T-helper 17 cell (primary cell): ENCODE results near the gene KRTAP3-2. TPM values are rescaled to one million over a fixed set of nuclear protein-coding genes. Genes with fewer than 3 reads are reported as not detected.

Source experiments
- ATAC-seq: fragments of 150-1000 bp; cut with Tn5 transposase; 2 replicates; pipeline ENCODE4 v1.10.0; 2021; ENCODE audit warnings: mild to moderate bottlenecking, moderate library complexity
- DNase-seq, 3 donors: peaks; one replicate each; pipeline versions ENCODE4 v3.0.0 to v3.0.0-alpha.2; 2020 to 2021
- H3K9me3 ChIP-seq: one replicate; pipeline ENCODE4 v1.7.0; 2013; ENCODE audit warnings: low read length, mild to moderate bottlenecking; ENCODE audit not compliant: control insufficient read depth, poor library complexity, severe bottlenecking
- H3K27ac Mint-ChIP-seq: one replicate; pipeline ENCODE4 v1.8.0; 2022; ENCODE audit warnings: mild to moderate bottlenecking, moderate library complexity, mixed read lengths
- H3K27me3 Mint-ChIP-seq: one replicate; pipeline ENCODE4 v1.8.0; 2022; ENCODE audit warnings: mixed read lengths
- H3K36me3 Mint-ChIP-seq: one replicate; pipeline ENCODE4 v1.8.0; 2022; ENCODE audit warnings: low read depth, mixed read lengths
- H3K4me1 Mint-ChIP-seq: one replicate; pipeline ENCODE4 v1.8.0; 2022; ENCODE audit warnings: mild to moderate bottlenecking, mixed read lengths
- H3K4me3 Mint-ChIP-seq: one replicate; pipeline ENCODE4 v1.8.0; 2022; ENCODE audit warnings: mild to moderate bottlenecking, moderate library complexity, mixed read lengths
- total RNA-seq, 4 donors: library from RNA in 2 of 4; stranded (reverse) in 2 of 4; gene quantifications; one replicate each; pipeline ENCODE4 v1.2.3 and lab custom pipeline; 2022 to 2026

Gene KRTAP3-2
- total RNA-seq, 2 donors from 2014 or later: not detected

- H3K9me3 ChIP-seq: no peaks in the 10 kb centered on the region
- H3K27ac Mint-ChIP-seq: no peak overlapping the region
These were observed 25.3 kb downstream of the KRTAP3-2 start for GRCh38 chr17:40974366-40974765.

GRCh38 chr17:40967582-40967981 lies 32.1 kb downstream of the KRTAP3-2 start:
- ATAC-seq: no peak
- peaks cover 6% of the 10 kb centered on the region for H3K27me3 Mint-ChIP-seq
- DNase-seq: no peak
- no peaks in the 10 kb centered on the region for H3K9me3 ChIP-seq
- H3K4me3 Mint-ChIP-seq: no peak overlapping the region
- no peaks in the 10 kb centered on the region for H3K36me3 Mint-ChIP-seq
- no peaks in the 10 kb centered on the region for H3K4me1 Mint-ChIP-seq
- no peak overlapping the region for H3K27ac Mint-ChIP-seq

More at GRCh38 chr17:40974366-40974765, 25.3 kb downstream of the KRTAP3-2 start:
- DNase-seq: no peak
- no peak overlapping the region for H3K4me3 Mint-ChIP-seq
- peaks cover 3% of the 10 kb centered on the region for H3K36me3 Mint-ChIP-seq
- no peak for ATAC-seq
- H3K27me3 Mint-ChIP-seq: peaks cover 35% of the 10 kb centered on the region
- no peaks in the 10 kb centered on the region for H3K4me1 Mint-ChIP-seq

GRCh38 chr17:40966848-40967247 lies 32.9 kb downstream of the KRTAP3-2 start, which contains the start of gene KRT39:
TSS of gene KRT39 (minus strand) at chr17:40966948. CDS start at chr17:40966856, 92 bp downstream.
- H3K9me3 ChIP-seq: no peaks in the 10 kb centered on the region
- Mint-ChIP-seq H3K27ac (no peak within 1 kb of the TSS), H3K4me3 (no peak within 1 kb of the TSS), H3K27me3 (peaks cover 6% of the 10 kb centered on the region), H3K4me1 (no peaks in the 10 kb centered on the region), H3K36me3 (no peaks in the 10 kb centered on the region)
- no peak for ATAC-seq
- DNase-seq: no peak

GRCh38 chr17:40963838-40964237 lies 35.9 kb downstream of the KRTAP3-2 start:
- Mint-ChIP-seq H3K36me3 (no peaks in the 10 kb centered on the region), H3K27me3 (peaks cover 21% of the 10 kb centered on the region), H3K27ac (no peak overlapping the region), H3K4me3 (no peak overlapping the region), H3K4me1 (no peaks in the 10 kb centered on the region)
- H3K9me3 ChIP-seq: no peaks in the 10 kb centered on the region
- DNase-seq (no peak), ATAC-seq (peak; percentile 56)

- no peak for ATAC-seq
- no peaks in the 10 kb centered on the region for H3K4me1 Mint-ChIP-seq
These were observed 37.6 kb downstream of the KRTAP3-2 start for GRCh38 chr17:40962059-40962561.

GRCh38 chr17:40961591-40961990 lies 38.1 kb downstream of the KRTAP3-2 start:
- no peaks in the 10 kb centered on the region for H3K9me3 ChIP-seq
- ATAC-seq (no peak), DNase-seq (no peak)
- peaks cover 35% of the 10 kb centered on the region for H3K27me3 Mint-ChIP-seq
- H3K4me3 Mint-ChIP-seq: no peak overlapping the region
- H3K4me1 Mint-ChIP-seq: peaks cover 2% of the 10 kb centered on the region
- H3K36me3 Mint-ChIP-seq: no peaks in the 10 kb centered on the region
- no peak overlapping the region for H3K27ac Mint-ChIP-seq

More at GRCh38 chr17:40962059-40962561, 37.6 kb downstream of the KRTAP3-2 start:
- peaks cover 31% of the 10 kb centered on the region for H3K27me3 Mint-ChIP-seq
- no peak overlapping the region for H3K27ac Mint-ChIP-seq
- no peaks in the 10 kb centered on the region for H3K36me3 Mint-ChIP-seq
- H3K9me3 ChIP-seq: no peaks in the 10 kb centered on the region
- H3K4me3 Mint-ChIP-seq: no peak overlapping the region
- DNase-seq: no peak

- Mint-ChIP-seq H3K27me3 (peaks cover 49% of the 10 kb centered on the region), H3K36me3 (no peaks in the 10 kb centered on the region)
These were observed 39.6 kb downstream of the KRTAP3-2 start for GRCh38 chr17:40960144-40960543.

GRCh38 chr17:40958086-40958953 lies 41.4 kb downstream of the KRTAP3-2 start:
- H3K27ac Mint-ChIP-seq: no peak overlapping the region
- peaks cover 4% of the 10 kb centered on the region for H3K4me1 Mint-ChIP-seq
- H3K4me3 Mint-ChIP-seq: no peak overlapping the region
- no peaks in the 10 kb centered on the region for H3K36me3 Mint-ChIP-seq
- H3K9me3 ChIP-seq: no peaks in the 10 kb centered on the region
- peaks cover 58% of the 10 kb centered on the region for H3K27me3 Mint-ChIP-seq
- DNase-seq: no peak
- no peak for ATAC-seq

More at GRCh38 chr17:40960144-40960543, 39.6 kb downstream of the KRTAP3-2 start:
- H3K9me3 ChIP-seq: no peaks in the 10 kb centered on the region
- no peak overlapping the region for H3K27ac Mint-ChIP-seq
- DNase-seq (no peak), ATAC-seq (no peak)
- no peak overlapping the region for H3K4me3 Mint-ChIP-seq
- peaks cover 2% of the 10 kb centered on the region for H3K4me1 Mint-ChIP-seq

GRCh38 chr17:40956401-40957254 lies 43.1 kb downstream of the KRTAP3-2 start:
- H3K4me3 Mint-ChIP-seq: no peak overlapping the region

GRCh38 chr17:40953881-40954280 lies 45.8 kb downstream of the KRTAP3-2 start:
- ATAC-seq: no peak
- H3K9me3 ChIP-seq: no peaks in the 10 kb centered on the region
- no peak overlapping the region for H3K27ac Mint-ChIP-seq
- H3K27me3 Mint-ChIP-seq: peaks cover 85% of the 10 kb centered on the region
- DNase-seq: no peak
- no peak overlapping the region for H3K4me3 Mint-ChIP-seq
- H3K4me1 Mint-ChIP-seq: peaks cover 4% of the 10 kb centered on the region
- no peaks in the 10 kb centered on the region for H3K36me3 Mint-ChIP-seq

More at GRCh38 chr17:40956401-40957254, 43.1 kb downstream of the KRTAP3-2 start:
- ATAC-seq: no peak
- H3K4me1 Mint-ChIP-seq: peaks cover 4% of the 10 kb centered on the region
- H3K27ac Mint-ChIP-seq: no peak overlapping the region
- no peaks in the 10 kb centered on the region for H3K9me3 ChIP-seq
- DNase-seq: no peak
- peaks cover 73% of the 10 kb centered on the region for H3K27me3 Mint-ChIP-seq
- no peaks in the 10 kb centered on the region for H3K36me3 Mint-ChIP-seq

GRCh38 chr17:40952661-40953060 lies 47.0 kb downstream of the KRTAP3-2 start:
- DNase-seq (no peak), ATAC-seq (no peak)
- H3K27me3 Mint-ChIP-seq: peaks cover 87% of the 10 kb centered on the region

GRCh38 chr17:40952154-40952553 lies 47.6 kb downstream of the KRTAP3-2 start:
- H3K27ac Mint-ChIP-seq: no peak overlapping the region
- peaks cover 4% of the 10 kb centered on the region for H3K4me1 Mint-ChIP-seq
- no peak overlapping the region for H3K4me3 Mint-ChIP-seq
- H3K27me3 Mint-ChIP-seq: peaks cover 90% of the 10 kb centered on the region
- DNase-seq (no peak), ATAC-seq (no peak)
- H3K36me3 Mint-ChIP-seq: no peaks in the 10 kb centered on the region
- H3K9me3 ChIP-seq: no peaks in the 10 kb centered on the region

More at GRCh38 chr17:40952661-40953060, 47.0 kb downstream of the KRTAP3-2 start:
- no peak overlapping the region for H3K4me3 Mint-ChIP-seq
- H3K27ac Mint-ChIP-seq: no peak overlapping the region
- no peaks in the 10 kb centered on the region for H3K9me3 ChIP-seq
- H3K4me1 Mint-ChIP-seq: peaks cover 4% of the 10 kb centered on the region
- H3K36me3 Mint-ChIP-seq: no peaks in the 10 kb centered on the region
